SK-N-SH (cell line): ENCODE measurements around the gene CD69. TPM values are rescaled to one million over a fixed set of nuclear protein-coding genes. Genes with fewer than 3 reads are reported as not detected.

Experiments
- CTCF ChIA-PET: fragments of 300-600, 350-600 bp; formaldehyde crosslinking; extraction: SDS; loops from one replicate; lab custom pipeline; 2021; lab: Yijun Ruan, JAX
- POLR2A ChIA-PET: fragments of 350-600 bp; sonication (Branson Sonifier 250); formaldehyde crosslinking; extraction: SDS; loops from one replicate; lab custom pipeline; 2020; ENCODE audit warnings: antibody characterized with exemption, inconsistent platforms; lab: Yijun Ruan, JAX
- DNase-seq: peaks from one replicate; pipeline ENCODE4 v3.0.0; 2012
- H2AFZ ChIP-seq: fragments of 200-600 bp; sonication (generic); 2 replicates; pipeline ENCODE4 v1.8.1; 2016; ENCODE audit warnings: antibody characterized with exemption, mild to moderate bottlenecking, low read depth
- H3F3A ChIP-seq: fragments of 200-600 bp; sonication (generic); replicated peaks from 2 replicates; pipeline ENCODE3; 2016; ENCODE audit warnings: antibody characterized with exemption, mild to moderate bottlenecking; ENCODE audit not compliant: insufficient read depth
- H3K27ac ChIP-seq, 2 experiments: fragments of 200-500 bp in 1 of 2; fragments of 200-600 bp in 1 of 2; sonication (Bioruptor generic) in 1 of 2; sonication (generic), shearing (Covaris generic) in 1 of 2; 2 replicates each; pipeline versions ENCODE4 v1.5.1 to v1.6.1; 2014 to 2016; ENCODE audit warnings: low read depth in 2 of 2, inconsistent platforms in 1 of 2, low read length in 1 of 2, mild to moderate bottlenecking in 1 of 2, mixed read lengths in 1 of 2
- H3K27me3 ChIP-seq: fragments of 200-600 bp; sonication (generic), shearing (Covaris generic); 2 replicates; pipeline ENCODE4 v1.6.1; 2016; ENCODE audit warnings: mixed run types; ENCODE audit not compliant: insufficient read depth
- H3K36me3 ChIP-seq, 2 experiments: fragments of 200-500 bp in 1 of 2; fragments of 200-600 bp in 1 of 2; sonication (Bioruptor generic) in 1 of 2; sonication (generic) in 1 of 2; replicated peaks in 1 of 2; 2 replicates each; pipeline versions ENCODE3 to v1.5.1; 2014 to 2016; ENCODE audit warnings: low read length in 1 of 2, mild to moderate bottlenecking in 1 of 2; ENCODE audit not compliant: insufficient read depth in 2 of 2, control insufficient read depth in 1 of 2
- H3K4me1 ChIP-seq, 2 experiments: fragments of 200-500 bp in 1 of 2; fragments of 200-600 bp in 1 of 2; sonication (Bioruptor generic) in 1 of 2; sonication (generic), shearing (Covaris generic) in 1 of 2; 2 replicates each; pipeline versions ENCODE4 v1.5.1 to v1.6.1; 2014 to 2016; ENCODE audit warnings: low read depth in 1 of 2, low read length in 1 of 2, mixed run types in 1 of 2; ENCODE audit not compliant: insufficient read depth in 2 of 2, control insufficient read depth in 1 of 2
- H3K4me2 ChIP-seq: fragments of 200-600 bp; sonication (generic), shearing (Covaris generic); 2 replicates; pipeline ENCODE4 v1.6.1; 2017; ENCODE audit warnings: mixed run types
- H3K4me3 ChIP-seq, 2 experiments: fragments of 200-500 bp in 1 of 2; fragments of 200-600 bp in 1 of 2; sonication (Bioruptor generic) in 1 of 2; sonication (generic), shearing (Covaris generic) in 1 of 2; 2 replicates each; pipeline versions ENCODE4 v1.5.1 to v1.8.1; 2014 to 2016; ENCODE audit warnings: low read depth in 2 of 2, inconsistent platforms in 1 of 2, low read length in 1 of 2, mild to moderate bottlenecking in 1 of 2, mixed read lengths in 1 of 2, moderate library complexity in 1 of 2
- H3K79me2 ChIP-seq: fragments of 200-600 bp; sonication (generic); 2 replicates; pipeline ENCODE4 v1.8.1; 2017; ENCODE audit warnings: mild to moderate bottlenecking; ENCODE audit not compliant: insufficient read depth
- H3K9ac ChIP-seq: fragments of 200-600 bp; sonication (generic); 2 replicates; pipeline ENCODE4 v1.6.1; 2017; ENCODE audit warnings: mixed run types
- H3K9me2 ChIP-seq: fragments of 200-600 bp; sonication (generic); 2 replicates; pipeline ENCODE4 v1.6.1; 2017; ENCODE audit warnings: mixed run types
- H3K9me3 ChIP-seq: fragments of 200-600 bp; sonication (generic); 2 replicates; pipeline ENCODE4 v1.6.1; 2017; ENCODE audit warnings: mixed run types, mild to moderate bottlenecking, moderate library complexity
- H4K20me1 ChIP-seq: fragments of 200-600 bp; sonication (generic); 2 replicates; pipeline ENCODE4 v1.6.1; 2017; ENCODE audit warnings: mild to moderate bottlenecking, mixed run types; ENCODE audit not compliant: insufficient read depth
- CHD2 ChIP-seq: fragments of 150-350 bp; IDR thresholded peaks from 2 replicates; pipeline ENCODE4 v1.6.1; 2018; ENCODE audit warnings: low read length; ENCODE audit not compliant: partially characterized antibody
- EP300 ChIP-seq, 2 experiments: IDR thresholded peaks; 2 replicates each; pipeline versions ENCODE4 v1.4.0 to v1.6.1; 2012; ENCODE audit warnings: borderline replicate concordance in 1 of 2, low read depth in 1 of 2, low read length in 1 of 2
- FOXJ3 ChIP-seq: sonication (generic); formaldehyde crosslinking; IDR thresholded peaks from 2 replicates; pipeline ENCODE4 v1.5.1; 2020; ENCODE audit warnings: mild to moderate bottlenecking, missing genetic modification reagents
- FOXM1 ChIP-seq: IDR thresholded peaks from 2 replicates; pipeline ENCODE4 v1.4.0; 2012; ENCODE audit warnings: low read depth, mild to moderate bottlenecking
- GABPA ChIP-seq: IDR thresholded peaks from 2 replicates; pipeline ENCODE4 v1.4.0; 2012; ENCODE audit warnings: low read depth, mild to moderate bottlenecking
- GATA2 ChIP-seq: sonication (generic); formaldehyde crosslinking; IDR thresholded peaks from 2 replicates; pipeline ENCODE4 v1.5.0; 2020; ENCODE audit warnings: mild to moderate bottlenecking, missing genetic modification reagents
- IRF3 ChIP-seq: fragments of 150-350 bp; IDR thresholded peaks from 2 replicates; pipeline ENCODE4 v1.6.1; 2016; ENCODE audit warnings: mild to moderate bottlenecking, low read depth, low read length
- MAX ChIP-seq: IDR thresholded peaks from 2 replicates; pipeline ENCODE4 v1.4.0; 2012; ENCODE audit warnings: low read depth
- MEF2A ChIP-seq: IDR thresholded peaks from 2 replicates; pipeline ENCODE4 v1.4.0; 2012; ENCODE audit warnings: low read depth, borderline replicate concordance
- NFIC ChIP-seq: IDR thresholded peaks from 2 replicates; pipeline ENCODE4 v1.4.0; 2012; ENCODE audit warnings: borderline replicate concordance
- NRF1 ChIP-seq: IDR thresholded peaks from 2 replicates; pipeline ENCODE4 v1.6.1; 2012; ENCODE audit warnings: low read depth, mild to moderate bottlenecking, low read length
- POLR2AphosphoS5 ChIP-seq: IDR thresholded peaks from 2 replicates; pipeline ENCODE4 v1.6.1; 2012; ENCODE audit warnings: low read depth, low read length
- RCOR1 ChIP-seq: fragments of 150-350 bp; IDR thresholded peaks from 2 replicates; pipeline ENCODE4 v1.6.1; 2017; ENCODE audit warnings: antibody characterized with exemption, low read length
- REST ChIP-seq: IDR thresholded peaks from 2 replicates; pipeline ENCODE4 v1.6.1; 2012; ENCODE audit warnings: mild to moderate bottlenecking, low read depth, low read length, moderate library complexity
- RFX5 ChIP-seq: IDR thresholded peaks from 2 replicates; pipeline ENCODE4 v1.6.1; 2012; ENCODE audit warnings: mild to moderate bottlenecking, improper control_type of control experiment, low read length
- RXRA ChIP-seq: IDR thresholded peaks from 2 replicates; pipeline ENCODE4 v1.4.0; 2012; ENCODE audit warnings: low read depth, mild to moderate bottlenecking, borderline replicate concordance
- SMC3 ChIP-seq: IDR thresholded peaks from 2 replicates; pipeline ENCODE4 v1.6.1; 2012; ENCODE audit warnings: low read depth, low read length, improper control_type of control experiment
- TAF1 ChIP-seq: IDR thresholded peaks from 2 replicates; pipeline ENCODE4 v1.6.1; 2012; ENCODE audit warnings: low read depth, mild to moderate bottlenecking, low read length, moderate library complexity, borderline replicate concordance
- TEAD4 ChIP-seq: IDR thresholded peaks from 2 replicates; pipeline ENCODE4 v1.4.0; 2012; ENCODE audit warnings: mild to moderate bottlenecking, borderline replicate concordance; ENCODE audit not compliant: insufficient read depth
- USF1 ChIP-seq: IDR thresholded peaks from 2 replicates; pipeline ENCODE4 v1.4.0; 2012; ENCODE audit warnings: low read depth, borderline replicate concordance
- USF2 ChIP-seq: fragments of 150-350 bp; IDR thresholded peaks from 2 replicates; pipeline ENCODE4 v1.6.1; 2017; ENCODE audit warnings: antibody characterized with exemption, low read length, low read depth, borderline replicate concordance
- YY1 ChIP-seq: IDR thresholded peaks from 2 replicates; pipeline ENCODE4 v1.4.0; 2012; ENCODE audit warnings: low read depth, mild to moderate bottlenecking
- WGBS: methylation state at CpG from one replicate; pipeline ENCODE4 v1.1.6; 2017; ENCODE audit warnings: low lambda C conversion rate; 5-methylcytosine and 5-hydroxymethylcytosine counted together
- polyA plus RNA-seq, 3 experiments: library from polyadenylated mRNA; depleted of rRNA; stranded (reverse); fragments of >200 nt; gene quantifications; 2 replicates each; pipeline ENCODE4 v1.2.3, GENCODE V29; 2012

Gene CD69
- polyA plus RNA-seq, 1 of the 3 experiments (the other 2 are of a cell fraction) = not detected

GRCh38 chr12:9749640-9750039 is 11.1 kb downstream of the CD69 start:
- Histone ChIP-seq H3K27me3 (peaks cover 24% of the 10 kb centered on the region), H3K27ac (no peak overlapping the region), H2AFZ (no peak overlapping the region), H3K4me3 (no peak overlapping the region), H3K9me2 (no peaks in the 10 kb centered on the region), H3K36me3 (no peaks in the 10 kb centered on the region), H4K20me1 (no peaks in the 10 kb centered on the region), H3K9me3 (no peaks in the 10 kb centered on the region), H3K4me1 (no peaks in the 10 kb centered on the region; a peak in 1 of 4 replicates), H3K79me2 (no peaks in the 10 kb centered on the region), H3K9ac (no peak overlapping the region), H3F3A (no peaks in the 10 kb centered on the region), H3K4me2 (no peak overlapping the region)
- TF ChIP-seq TEAD4 (no peak), RXRA (no peak), EP300 (IDR thresholded peaks at IDR 0.05; ENCODE audit: borderline replicate concordance in 1 of 2, low read depth in 1 of 2, low read length in 1 of 2) (no peak), FOXJ3 (CRISPR knock-in tag) (no peak), MAX (no peak), CHD2 (no peak), NRF1 (no peak), TAF1 (no peak), RCOR1 (no peak), MEF2A (no peak), RFX5 (no peak)
- DNase-seq = no peak
- POLR2A ChIA-PET = no interaction called here
- WGBS = 0% methylated on average over 1 of the region's 1 CpG
- CTCF ChIA-PET = interaction anchor here (0.9 to 4.7 kb wide), 21 partner anchors 10 to 418 kb away, joined by 3 to 51 read pairs (median 5); partner anchors contain the start of gene CD69

GRCh38 chr12:9745199-9745598 is 15.5 kb downstream of the CD69 start:
- Histone ChIP-seq H3K4me2 (no peak overlapping the region), H3K4me1 (no peaks in the 10 kb centered on the region), H3K9me3 (no peaks in the 10 kb centered on the region), H2AFZ (no peak overlapping the region), H3K27me3 (peaks cover 31% of the 10 kb centered on the region; the same call in 1 of the 2 replicates), H3K9ac (no peak overlapping the region), H3K4me3 (no peak overlapping the region), H3K36me3 (no peaks in the 10 kb centered on the region), H3K9me2 (no peaks in the 10 kb centered on the region), H3F3A (no peaks in the 10 kb centered on the region), H4K20me1 (no peaks in the 10 kb centered on the region), H3K79me2 (no peaks in the 10 kb centered on the region), H3K27ac (no peak overlapping the region)
- ChIA-PET CTCF (interaction anchor here (1.8 to 2.2 kb wide), 2 partner anchors 10 to 15 kb away, joined by 5 to 11 read pairs; no protein-coding TSS in a partner anchor), POLR2A (no interaction called here)
- DNase-seq = no peak
- 3% methylated on average over 3 of the region's 3 CpGs for WGBS
- TF ChIP-seq RCOR1 = no peak
- TF ChIP-seq GABPA = no peak
- no peak for TF ChIP-seq NFIC
- TF ChIP-seq SMC3 = no peak
- TF ChIP-seq GATA2 (CRISPR knock-in tag) = no peak
- TF ChIP-seq FOXM1 = no peak
- TF ChIP-seq RFX5 = no peak
- no peak for TF ChIP-seq POLR2AphosphoS5
- no peak for TF ChIP-seq USF1
- TF ChIP-seq IRF3 = no peak
- no peak for TF ChIP-seq USF2
- TF ChIP-seq YY1 = no peak
- TF ChIP-seq REST = no peak
- TF ChIP-seq CHD2 = no peak
- TF ChIP-seq TAF1 = no peak
